Body of pancreas (tissue), 4 donors: ENCODE data around the gene ADGRV1.

Experiments used
- CTCF ChIP-seq, 7 experiments: fragments of 450-650 bp in 4 of 7; fragments of 200-600 bp in 3 of 7; sonication (generic) in 3 of 7; IDR thresholded peaks; one replicate each; pipeline ENCODE4 v1.5.1; 2016 to 2019; ENCODE audit warnings: antibody characterized with exemption in 7 of 7
- POLR2A ChIP-seq, 3 donors: fragments of 450-650 bp; IDR thresholded peaks; one replicate each; pipeline ENCODE4 v1.6.1; 2016; ENCODE audit warnings: antibody characterized with exemption in 3 of 3, mild to moderate bottlenecking in 2 of 3

- TF ChIP-seq CTCF (IDR thresholded peaks at IDR 0.05) (no peak), POLR2A (IDR thresholded peaks at IDR 0.05) (no peak)
Observed at GRCh38 chr5:91111473-91112238, 553.1 kb downstream of the ADGRV1 start.
